Tibial artery (tissue), 4 donors: Measurements from ENCODE around the gene ANKHD1.
"Not testable (repeated sequence)": the region's sequence is repeated elsewhere in the genome, so short reads cannot be mapped to it uniquely, and the experiment has no call there.

Experiments
- DNase-seq, 2 donors: peaks; one replicate each; pipeline ENCODE4 v3.0.0-alpha.2; 2019
- H3K27ac ChIP-seq, 2 donors: fragments of 200-600 bp; sonication (generic) in 1 of 2; 1 replicate in 1 of 2; 2 replicates in 1 of 2; pipeline ENCODE4 v1.5.1; 2018 to 2019; ENCODE audit warnings: mild to moderate bottlenecking in 1 of 2
- H3K27me3 ChIP-seq, 2 donors: fragments of 200-600 bp; sonication (generic) in 1 of 2; one replicate each; pipeline versions ENCODE4 v1.5.1 to v1.6.0; 2016 to 2019
- H3K36me3 ChIP-seq, 3 donors: fragments of 200-600 bp; sonication (generic) in 2 of 3; one replicate each; pipeline ENCODE4 v1.5.1; 2016 to 2019; ENCODE audit warnings: mild to moderate bottlenecking in 2 of 3
- H3K4me1 ChIP-seq, 4 donors: fragments of 200-600 bp; sonication (generic) in 2 of 4; 1 replicate in 3 of 4; 2 replicates in 1 of 4; pipeline ENCODE4 v1.5.1; 2016 to 2019
- H3K4me3 ChIP-seq, 2 donors: fragments of 200-600 bp; sonication (generic) in 1 of 2; 1 replicate in 1 of 2; 2 replicates in 1 of 2; pipeline ENCODE4 v1.5.1; 2018 to 2019; ENCODE audit warnings: mild to moderate bottlenecking in 2 of 2
- H3K9me3 ChIP-seq, 3 donors: fragments of 200-600 bp; sonication (generic) in 1 of 3; one replicate each; pipeline ENCODE4 v1.5.1; 2016 to 2019
- CTCF ChIP-seq, 2 experiments: fragments of 200-600 bp in 1 of 2; fragments of 450-650 bp in 1 of 2; IDR thresholded peaks; one replicate each; pipeline ENCODE4 v1.5.1; 2017 to 2019; ENCODE audit warnings: antibody characterized with exemption in 2 of 2, mild to moderate bottlenecking in 1 of 2, moderate library complexity in 1 of 2
- intact Hi-C: fragments of 100-400 bp; cut with DNase I; formaldehyde crosslinking; loops from one replicate; pipeline ENCODE4 v1.15.0; 2023; ENCODE audit warnings: low total_unique reads

The ANKHD1 gene

GRCh38 chr5:140480310-140481014 is 78.8 kb downstream of the ANKHD1 start:
- Histone ChIP-seq H3K27ac (no peak overlapping the region), H3K27me3 (no peaks in the 10 kb centered on the region), H3K4me1 (no peaks in the 10 kb centered on the region), H3K36me3 (peaks cover 26 to 36% (median 29%) of the 10 kb centered on the region in 3 donors), H3K4me3 (no peak overlapping the region), H3K9me3 (no peaks in the 10 kb centered on the region)
- intact Hi-C loops = no loop called here
- TF ChIP-seq CTCF (IDR thresholded peaks at IDR 0.05) = no peak
- DNase-seq = no peak

- no peaks in the 10 kb centered on the region for H3K4me1 ChIP-seq
- no peaks in the 10 kb centered on the region for H3K27me3 ChIP-seq
- no peak for DNase-seq
- no peak for TF ChIP-seq CTCF (IDR thresholded peaks at IDR 0.05)
- peaks cover 39 to 47% (median 42%) of the 10 kb centered on the region in 3 donors for H3K36me3 ChIP-seq
- no peak overlapping the region for H3K4me3 ChIP-seq
- no peak overlapping the region for H3K27ac ChIP-seq
- intact Hi-C loops = no loop called here
- no peaks in the 10 kb centered on the region for H3K9me3 ChIP-seq
These were observed 80.1 kb downstream of the ANKHD1 start for GRCh38 chr5:140481758-140482157.

- no peak for DNase-seq
- H3K36me3 ChIP-seq = peaks cover 36 to 51% (median 42%) of the 10 kb centered on the region in 3 donors
- H3K4me1 ChIP-seq = no peaks in the 10 kb centered on the region
- H3K27me3 ChIP-seq = no peaks in the 10 kb centered on the region
- no peak for TF ChIP-seq CTCF (IDR thresholded peaks at IDR 0.05)
- H3K27ac ChIP-seq = no peak overlapping the region
- no peaks in the 10 kb centered on the region for H3K9me3 ChIP-seq
- H3K4me3 ChIP-seq = no peak overlapping the region
- intact Hi-C loops = no loop called here
These were observed 81.4 kb downstream of the ANKHD1 start for GRCh38 chr5:140483055-140483454.

GRCh38 chr5:140488141-140488540 is 86.5 kb downstream of the ANKHD1 start:
- H3K4me3 ChIP-seq, DNase-seq, H3K27me3 ChIP-seq, intact Hi-C loops, H3K4me1 ChIP-seq, H3K27ac ChIP-seq, H3K9me3 ChIP-seq: not testable (repeated sequence)
- H3K36me3 ChIP-seq = peaks cover 28 to 77% (median 44%) of the 10 kb centered on the region in 3 donors

GRCh38 chr5:140488914-140489313 is 87.3 kb downstream of the ANKHD1 start:
- peaks cover 28 to 73% (median 37%) of the 10 kb centered on the region in 3 donors for H3K36me3 ChIP-seq
- intact Hi-C loops = no loop called here

More at GRCh38 chr5:140488914-140489313, 87.3 kb downstream of the ANKHD1 start:
- H3K9me3 ChIP-seq = no peaks in the 10 kb centered on the region
- H3K4me3 ChIP-seq = no peak overlapping the region
- H3K27ac ChIP-seq = no peak overlapping the region
- TF ChIP-seq CTCF (IDR thresholded peaks at IDR 0.05) = no peak
- no peaks in the 10 kb centered on the region for H3K4me1 ChIP-seq
- no peak for DNase-seq
- H3K27me3 ChIP-seq = no peaks in the 10 kb centered on the region
